Measurements from ENCODE around the gene CD9. TPM values are rescaled to one million over a fixed set of nuclear protein-coding genes. Genes with fewer than 3 reads are reported as not detected.
A peak's percentile ranks its signal among the peaks of the same experiment; 100 is the strongest.
"Not testable (repeated sequence)": the region's sequence is repeated elsewhere in the genome, so short reads cannot be mapped to it uniquely, and the experiment has no call there.

Gene CD9, protein sequence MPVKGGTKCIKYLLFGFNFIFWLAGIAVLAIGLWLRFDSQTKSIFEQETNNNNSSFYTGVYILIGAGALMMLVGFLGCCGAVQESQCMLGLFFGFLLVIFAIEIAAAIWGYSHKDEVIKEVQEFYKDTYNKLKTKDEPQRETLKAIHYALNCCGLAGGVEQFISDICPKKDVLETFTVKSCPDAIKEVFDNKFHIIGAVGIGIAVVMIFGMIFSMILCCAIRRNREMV
- 108 and 135 TPM in 2 replicates for polyA plus RNA-seq (2014; cell fraction: cytosol; rRNA removed)
- 46.5 and 66.6 TPM in 2 replicates for polyA plus RNA-seq (2014; cell fraction: nucleus; rRNA removed)

- peak; percentile 60 for DNase-seq (ENCODE audit: low spot score)
Observed at GRCh38 chr12:6200256-6201212, at the start of gene CD9. Gene CD9 (plus strand): TSS chr12:6200400. CDS start chr12:6200500, 100 bp downstream.

GRCh38 chr12:6154730-6155459 lies 45.3 kb upstream of the CD9 start:
- DNase-seq (ENCODE audit: low spot score) = peak; percentile 84

GRCh38 chr12:6157482-6157881 lies 42.7 kb upstream of the CD9 start:
- no peak for DNase-seq (ENCODE audit: low spot score)

DNA sequence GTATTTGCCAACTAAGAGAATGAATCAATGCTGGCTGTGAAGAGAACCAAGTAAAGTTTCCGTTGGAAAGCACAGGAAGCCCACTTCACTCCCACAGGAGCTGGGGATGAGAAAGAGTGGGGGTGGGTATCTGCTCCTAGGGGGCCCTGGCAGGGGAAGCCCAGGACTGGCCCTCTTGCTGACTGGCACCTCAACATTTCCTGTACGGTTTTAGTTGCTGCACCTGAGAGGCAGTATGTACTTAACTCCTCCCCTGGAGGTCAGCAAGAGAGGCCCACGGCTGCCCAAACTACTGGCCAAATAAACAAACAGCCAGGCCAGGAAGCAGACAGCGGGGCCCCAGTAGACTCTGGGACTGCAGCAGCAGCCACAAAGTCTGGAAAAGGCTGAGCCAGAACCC lies 41.9 kb upstream of the CD9 start:
- no peak for DNase-seq (ENCODE audit: low spot score)

- DNase-seq (ENCODE audit: low spot score) = no peak
Observed at GRCh38 chr12:6158749-6159148, 41.5 kb upstream of the CD9 start.

DNA sequence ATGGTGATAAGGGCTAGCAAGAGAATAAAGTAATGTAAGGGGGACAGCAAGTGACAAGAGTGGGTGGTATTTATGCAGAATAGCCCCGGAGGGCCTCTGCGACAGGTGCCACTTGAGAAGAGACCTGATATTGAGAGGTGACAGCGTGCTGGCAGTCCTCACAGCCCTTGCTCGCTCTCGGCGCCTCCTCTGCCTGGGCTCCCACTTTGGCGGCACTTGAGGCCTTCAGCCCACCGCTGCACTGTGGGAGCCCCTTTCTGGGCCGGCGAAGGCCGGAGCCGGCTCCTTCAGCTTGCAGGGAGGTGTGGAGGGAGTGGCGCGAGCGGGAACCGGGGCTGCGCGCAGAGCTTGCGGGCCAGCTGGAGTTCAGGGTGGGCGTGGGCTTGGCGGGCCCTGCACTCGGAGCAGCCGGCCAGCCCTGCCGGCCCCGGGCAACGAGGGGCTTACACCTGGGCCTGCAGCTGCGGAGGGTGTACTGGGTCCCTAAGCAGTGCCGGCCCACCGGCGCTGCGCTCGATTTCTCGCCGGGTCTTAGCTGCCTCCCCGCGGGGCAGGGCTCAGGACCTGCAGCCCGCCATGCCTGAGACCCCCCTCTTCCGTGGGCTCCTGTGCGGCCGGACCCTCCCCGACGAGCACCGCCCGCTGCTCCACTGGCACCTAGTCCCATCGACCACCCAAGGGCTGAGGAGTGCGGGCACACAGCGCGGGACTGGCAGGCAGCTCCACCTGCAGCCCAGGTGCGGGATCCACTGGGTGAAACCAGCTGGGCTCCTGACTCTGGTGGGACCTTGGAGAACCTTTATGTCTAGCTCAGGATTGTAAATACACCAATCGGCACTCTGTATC lies 40.8 kb upstream of the CD9 start:
- DNase-seq (ENCODE audit: low spot score) = not testable (repeated sequence)

- DNase-seq (ENCODE audit: low spot score) = not testable (repeated sequence)
Observed at GRCh38 chr12:6160049-6160649, 40.1 kb upstream of the CD9 start.

- DNase-seq (ENCODE audit: low spot score) = no peak
Observed at GRCh38 chr12:6161124-6161882, 38.9 kb upstream of the CD9 start.

DNA sequence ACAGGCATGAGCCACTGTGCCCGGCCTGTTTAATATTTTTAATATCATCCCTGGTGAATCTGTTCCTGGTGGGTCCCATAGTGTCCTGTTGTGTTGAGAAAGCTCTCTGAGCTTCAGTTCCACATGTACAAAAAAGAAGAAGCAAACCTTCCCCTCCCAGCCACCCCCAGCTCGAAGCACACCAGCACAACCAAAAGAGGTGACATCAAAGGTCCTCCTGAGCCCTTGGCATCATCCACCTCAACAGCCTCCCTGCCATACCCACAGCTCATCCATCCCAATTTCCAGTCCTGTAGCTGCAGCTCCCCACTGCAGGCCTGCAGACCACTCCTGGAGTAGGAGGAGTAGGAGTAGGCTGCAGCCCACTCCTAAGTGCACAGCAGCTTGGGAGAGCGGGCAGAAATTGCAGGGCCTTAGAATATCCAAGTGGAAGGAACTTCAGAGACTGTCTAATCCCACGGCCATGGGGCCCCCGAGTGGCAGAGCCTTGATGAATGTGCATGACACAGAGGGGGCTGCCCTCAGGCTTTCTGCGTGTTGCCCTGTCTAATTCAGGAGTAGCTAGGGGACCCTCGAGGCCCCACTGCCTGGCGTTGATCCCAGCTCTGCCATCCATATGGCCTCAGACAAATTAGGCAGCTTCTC lies 36.7 kb upstream of the CD9 start:
- DNase-seq (ENCODE audit: low spot score) = no peak

DNA sequence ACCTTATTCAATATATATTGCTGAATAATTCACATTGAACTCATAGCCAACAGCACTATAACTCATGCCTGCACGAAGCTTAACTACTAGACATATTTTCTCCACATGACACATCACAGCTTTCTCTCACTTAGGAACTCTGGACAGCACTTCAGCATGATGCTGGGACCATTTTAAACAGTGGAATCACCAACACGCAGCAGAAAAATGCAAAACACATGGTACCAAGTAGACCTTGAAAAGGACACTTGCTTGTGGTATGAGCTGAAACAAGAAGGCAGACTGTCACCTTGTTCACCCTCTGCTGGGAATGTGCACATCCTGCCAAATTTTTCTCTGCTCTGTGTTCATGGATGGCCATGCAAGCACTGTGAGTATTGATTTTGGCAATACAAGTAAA lies 34.8 kb upstream of the CD9 start:
- no peak for DNase-seq (ENCODE audit: low spot score)

- no peak for DNase-seq (ENCODE audit: low spot score)
Observed at GRCh38 chr12:6166808-6167207, 33.4 kb upstream of the CD9 start.

DNA sequence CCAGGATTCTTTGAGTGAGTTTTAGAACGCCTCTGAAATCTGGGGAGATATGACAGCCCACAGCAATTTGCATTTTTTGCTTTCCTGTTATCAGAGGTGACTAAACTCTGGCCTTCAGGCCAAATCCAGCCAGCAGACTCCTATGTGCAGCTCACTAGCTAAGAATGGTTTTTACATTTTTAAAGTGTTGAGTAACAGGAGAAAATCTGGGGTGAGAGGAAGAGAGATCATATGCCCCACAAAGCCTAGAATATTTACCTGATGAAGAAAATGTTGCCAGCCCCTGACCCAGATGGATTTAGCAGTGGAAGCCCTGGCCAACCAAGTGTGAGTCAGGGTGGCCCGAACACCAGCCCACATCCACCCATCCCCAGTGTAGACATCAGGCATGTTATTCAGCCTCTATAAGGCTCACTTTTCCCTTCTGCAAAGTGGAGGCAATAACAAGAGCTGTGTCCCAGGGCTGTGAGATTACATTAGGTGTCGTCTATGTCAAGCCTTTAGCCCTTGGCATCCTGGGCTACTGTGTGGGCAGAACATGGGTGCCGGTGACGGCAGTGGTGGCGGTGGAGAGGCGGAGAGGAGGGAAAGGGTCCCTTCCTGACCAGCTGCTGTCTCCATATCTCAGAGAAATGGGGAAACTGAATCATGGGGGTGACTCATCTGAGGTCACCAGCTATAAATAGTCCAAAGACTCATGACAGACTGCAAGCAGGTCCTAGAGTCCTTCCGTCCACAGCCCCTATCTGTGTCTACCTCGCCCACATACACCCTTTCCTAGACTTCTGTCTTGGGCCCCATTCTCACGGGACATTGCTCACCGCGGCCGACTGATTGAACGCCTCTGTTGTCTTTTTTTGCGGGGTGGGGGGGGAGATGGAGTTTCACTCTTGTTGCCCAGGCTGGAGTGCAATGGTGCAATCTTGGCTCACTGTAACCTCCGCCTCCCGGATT lies 32.6 kb upstream of the CD9 start:
- no peak for DNase-seq (ENCODE audit: low spot score)

- no peak for DNase-seq (ENCODE audit: low spot score)
Observed at GRCh38 chr12:6171409-6172015, 28.7 kb upstream of the CD9 start.

GRCh38 chr12:6172086-6172485 lies 28.1 kb upstream of the CD9 start:
- no peak for DNase-seq (ENCODE audit: low spot score)

- DNase-seq (ENCODE audit: low spot score) = no peak
Observed at GRCh38 chr12:6172862-6173261, 27.3 kb upstream of the CD9 start.

GRCh38 chr12:6177642-6178358 lies 22.4 kb upstream of the CD9 start:
- DNase-seq (ENCODE audit: low spot score) = no peak
